Measurements from ENCODE around the gene KLHL8.

Gene KLHL8

DNA sequence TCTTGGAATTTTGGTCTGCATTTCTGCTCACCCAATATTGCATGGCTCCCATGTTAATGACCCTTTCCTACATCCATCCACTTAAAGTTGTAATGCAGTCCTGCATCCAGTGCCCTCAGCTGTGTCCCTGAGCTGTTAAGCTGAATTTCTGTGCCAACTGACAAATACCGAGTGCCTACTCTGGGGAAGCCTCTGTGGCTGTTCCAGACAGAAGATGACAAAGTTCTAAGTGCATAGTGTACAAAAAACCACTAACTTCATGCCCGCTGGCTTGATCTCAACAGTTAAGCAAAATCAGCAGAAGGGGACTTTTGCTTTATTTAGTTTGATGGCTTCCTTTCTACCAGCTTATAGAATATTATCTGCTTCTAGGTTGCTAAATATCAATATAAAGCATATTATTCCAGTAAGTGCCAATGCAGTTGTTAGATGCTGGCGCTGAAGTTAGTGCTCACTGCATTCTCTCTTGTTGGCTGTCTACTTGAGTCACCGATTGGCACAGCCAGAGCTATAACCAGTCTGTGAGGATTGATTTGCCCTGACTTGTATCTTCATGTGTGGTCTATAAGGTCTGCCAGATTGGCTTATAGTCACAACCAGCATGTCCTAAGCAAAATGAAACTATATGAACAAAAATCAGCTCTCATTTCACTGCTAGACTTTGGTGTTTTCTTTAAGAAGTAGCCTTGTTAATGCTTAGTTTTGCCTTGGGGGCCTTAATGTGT, 98.9 kb downstream of the KLHL8 start:
- DNase-seq (ENCODE audit: low spot score) = no peak

DNA sequence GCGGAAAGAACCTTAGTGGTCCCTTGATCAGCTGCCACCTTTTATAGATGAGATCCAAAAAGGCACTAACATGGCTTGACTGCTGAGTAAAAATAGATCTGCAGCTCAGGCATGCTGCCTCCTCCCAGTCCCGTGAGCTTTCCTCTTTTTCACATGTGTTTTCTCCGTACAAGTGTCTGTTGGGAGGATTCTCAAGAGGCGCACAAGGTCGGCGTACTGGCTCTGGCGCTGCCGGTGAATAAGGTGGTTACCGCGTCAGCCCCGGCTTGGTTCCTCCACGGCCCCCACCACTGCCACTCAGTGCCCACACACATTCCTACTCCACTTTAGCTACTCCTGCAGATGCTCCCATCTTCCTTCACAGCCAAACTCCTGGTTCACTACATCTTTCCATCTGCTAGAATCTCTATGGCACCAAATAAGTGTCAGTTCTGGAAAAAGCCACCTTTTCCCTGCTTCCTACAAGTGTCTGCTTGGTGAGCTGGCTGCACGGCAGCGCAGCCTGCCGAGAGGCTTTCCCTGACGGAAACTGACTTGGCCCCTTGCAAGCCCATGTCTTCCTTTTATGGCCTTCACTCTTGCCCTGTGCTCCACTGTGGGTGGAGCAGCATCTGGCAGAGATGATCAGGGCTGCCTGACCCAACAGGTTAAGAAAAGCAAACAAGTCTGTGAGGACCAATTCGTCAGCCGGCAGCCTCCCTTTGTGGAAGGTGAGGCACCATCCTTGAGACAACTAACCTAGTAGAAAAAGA, 99.8 kb downstream of the KLHL8 start:
- DNase-seq (ENCODE audit: low spot score) = no peak

GRCh38 chr4:87120010-87120409, 100.4 kb downstream of the KLHL8 start:
- no peak for DNase-seq (ENCODE audit: low spot score)

- no peak for DNase-seq (ENCODE audit: low spot score)
Measured at GRCh38 chr4:87118826-87119225, 101.6 kb downstream of the KLHL8 start.

DNA sequence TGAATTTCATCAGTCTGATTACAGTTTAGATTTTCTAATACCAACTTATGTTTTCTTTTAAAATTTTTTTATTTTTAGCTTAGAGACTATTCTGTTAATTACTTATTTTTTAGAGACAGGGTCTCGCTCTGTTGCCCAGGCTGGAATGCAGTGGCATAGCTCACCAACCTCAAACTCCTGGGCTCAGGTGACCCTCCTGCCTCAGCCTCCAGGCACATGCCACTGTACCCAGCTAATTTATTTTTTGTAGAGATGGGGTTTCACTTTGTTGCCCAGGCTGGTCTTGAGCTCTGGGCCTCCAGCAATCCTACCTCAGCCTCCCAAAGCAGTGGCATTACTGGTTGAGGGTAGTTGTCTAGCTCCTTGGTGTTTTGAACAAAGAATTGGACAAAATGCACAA, 102.0 kb downstream of the KLHL8 start:
- no peak for DNase-seq (ENCODE audit: low spot score)

DNA sequence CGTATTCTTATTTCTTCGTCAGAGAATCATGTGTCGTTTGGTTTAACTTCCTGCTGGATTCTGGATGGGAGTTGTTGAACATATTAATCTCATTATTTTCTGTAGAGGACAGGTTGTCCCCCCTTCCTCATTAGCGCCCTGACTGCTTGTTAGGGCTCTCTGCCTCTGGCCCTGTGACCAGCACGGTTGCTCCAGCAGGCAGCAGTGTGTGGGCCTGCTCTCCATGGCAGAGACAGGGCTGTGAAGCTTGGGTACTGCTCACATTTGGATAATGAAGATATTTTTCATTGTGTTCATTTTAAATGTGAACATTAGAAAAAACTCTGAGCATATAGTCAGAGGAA, 102.7 kb downstream of the KLHL8 start:
- no peak for DNase-seq (ENCODE audit: low spot score)

GRCh38 chr4:87117051-87117731, 103.2 kb downstream of the KLHL8 start:
- DNase-seq (ENCODE audit: low spot score) = no peak

DNA sequence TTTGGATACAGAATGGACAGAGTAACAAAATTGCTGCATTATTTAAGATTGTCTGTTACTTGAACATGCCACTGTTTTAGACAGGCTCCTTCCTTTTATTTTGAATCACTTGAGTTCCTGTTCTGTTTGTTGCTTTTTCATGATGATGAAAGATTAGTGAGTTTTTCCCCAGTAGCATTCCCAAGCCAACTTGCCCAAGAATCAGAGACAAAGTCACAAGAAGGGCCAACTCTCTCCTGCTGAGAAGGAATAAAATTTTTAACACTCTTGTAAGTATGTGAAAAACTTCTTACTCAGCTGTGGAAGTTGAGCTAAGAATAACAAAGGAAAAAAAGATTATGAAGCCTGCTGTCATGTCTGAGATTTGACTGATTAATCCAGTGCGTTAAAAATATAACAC, 104.2 kb downstream of the KLHL8 start:
- no peak for DNase-seq (ENCODE audit: low spot score)

DNA sequence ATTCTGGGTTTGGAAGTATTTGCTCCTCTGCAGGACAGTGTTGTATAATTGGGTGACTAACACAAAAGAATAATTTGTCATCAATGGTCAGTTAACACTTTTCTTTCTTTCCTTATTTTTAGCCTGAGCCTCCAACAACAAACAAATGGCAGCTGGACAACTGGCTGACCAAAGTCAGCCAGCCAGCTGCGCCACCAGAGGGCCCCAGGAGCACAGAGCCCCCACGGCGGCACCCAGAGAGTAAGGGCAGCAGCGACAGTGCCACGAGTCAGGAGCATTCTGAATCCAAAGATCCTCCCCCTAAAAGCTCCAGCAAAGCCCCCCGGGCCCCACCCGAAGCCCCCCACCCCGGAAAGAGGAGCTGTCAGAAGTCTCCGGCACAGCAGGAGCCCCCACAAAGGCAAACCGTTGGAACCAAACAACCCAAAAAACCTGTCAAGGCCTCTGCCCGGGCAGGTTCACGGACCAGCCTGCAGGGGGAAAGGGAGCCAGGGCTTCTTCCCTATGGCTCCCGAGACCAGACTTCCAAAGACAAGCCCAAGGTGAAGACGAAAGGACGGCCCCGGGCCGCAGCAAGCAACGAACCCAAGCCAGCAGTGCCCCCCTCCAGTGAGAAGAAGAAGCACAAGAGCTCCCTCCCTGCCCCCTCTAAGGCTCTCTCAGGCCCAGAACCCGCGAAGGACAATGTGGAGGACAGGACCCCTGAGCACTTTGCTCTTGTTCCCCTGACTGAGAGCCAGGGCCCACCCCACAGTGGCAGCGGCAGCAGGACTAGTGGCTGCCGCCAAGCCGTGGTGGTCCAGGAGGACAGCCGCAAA, 106.0 kb downstream of the KLHL8 start:
- no peak for DNase-seq (ENCODE audit: low spot score)

- DNase-seq (ENCODE audit: low spot score) = no peak
Measured at GRCh38 chr4:87112063-87112462, 108.4 kb downstream of the KLHL8 start.
